ENCODE data around the gene TYW1.
"Not testable (repeated sequence)": the region's sequence is repeated elsewhere in the genome, so short reads cannot be mapped to it uniquely, and the experiment has no call there.

TYW1 gene

GRCh38 chr7:66996444-66997191, at the start of gene TYW1:
Gene TYW1, plus strand, starts transcription at chr7:66996833. Its CDS starts 146 bp downstream, at chr7:66996979.
- peak; percentile 98 for DNase-seq

GRCh38 chr7:66948480-66949109, 48.0 kb upstream of the TYW1 start:
- no peak for DNase-seq

- DNase-seq, result no peak
Observed at GRCh38 chr7:66950311-66950710, 46.3 kb upstream of the TYW1 start.

GRCh38 chr7:66950763-66951162, 45.9 kb upstream of the TYW1 start:
- DNase-seq, result no peak

- DNase-seq, result peak; percentile 57
Observed at GRCh38 chr7:66952343-66953043, 44.1 kb upstream of the TYW1 start.

GRCh38 chr7:66953044-66953427, 43.6 kb upstream of the TYW1 start:
- DNase-seq, result no peak

- no peak for DNase-seq
Observed at GRCh38 chr7:66957595-66958290, 38.9 kb upstream of the TYW1 start.

GRCh38 chr7:66958538-66959350, 37.9 kb upstream of the TYW1 start:
- DNase-seq, result no peak

GRCh38 chr7:66960192-66960591, 36.4 kb upstream of the TYW1 start:
- no peak for DNase-seq

- DNase-seq, result no peak
Observed at GRCh38 chr7:66961096-66961495, 35.5 kb upstream of the TYW1 start.

GRCh38 chr7:66964411-66964810, 32.2 kb upstream of the TYW1 start:
- peak; percentile 44 for DNase-seq

GRCh38 chr7:66967029-66967428, 29.6 kb upstream of the TYW1 start:
- DNase-seq, result no peak

GRCh38 chr7:66969001-66969400, 27.6 kb upstream of the TYW1 start:
- DNase-seq, result not testable (repeated sequence)

GRCh38 chr7:66970310-66970709, 26.3 kb upstream of the TYW1 start:
- DNase-seq, result no peak

GRCh38 chr7:66974986-66975590, 21.5 kb upstream of the TYW1 start:
- DNase-seq, result peak; percentile 8

GRCh38 chr7:66978312-66978711, 18.3 kb upstream of the TYW1 start:
- not testable (repeated sequence) for DNase-seq

GRCh38 chr7:66979013-66979412, 17.6 kb upstream of the TYW1 start:
- DNase-seq, result not testable (repeated sequence)

GRCh38 chr7:66980336-66980735, 16.3 kb upstream of the TYW1 start:
- DNase-seq, result not testable (repeated sequence)

GRCh38 chr7:66989552-66989951, 7.1 kb upstream of the TYW1 start:
- DNase-seq, result not testable (repeated sequence)

GRCh38 chr7:66994051-66994450, 2.6 kb upstream of the TYW1 start:
- not testable (repeated sequence) for DNase-seq

GRCh38 chr7:66994691-66995049, 2.0 kb upstream of the TYW1 start:
- DNase-seq, result peak; percentile 79

Data from fibroblast of upper back skin (primary cell).